WTC11 (cell line): ENCODE measurements around the gene RGSL1. TPM values are rescaled to one million over a fixed set of nuclear protein-coding genes. Genes with fewer than 3 reads are reported as not detected.

Experiments
- ATAC-seq: fragments of 200-7000 bp; cut with Tn5 transposase; 2 replicates; pipeline ENCODE4 v1.10.0; 2021; ENCODE audit warnings: mild to moderate bottlenecking, moderate library complexity
- CTCF ChIA-PET: fragments of 300-600 bp; sonication (Branson Sonifier 250); formaldehyde crosslinking; loops from one replicate; lab custom pipeline; 2021; ENCODE audit warnings: antibody characterized with exemption; lab: Charles Lee
- POLR2A ChIA-PET: fragments of 350-600 bp; sonication (Branson Sonifier 250); formaldehyde crosslinking; loops from one replicate; lab custom pipeline; 2021; ENCODE audit warnings: antibody characterized with exemption; lab: Charles Lee
- DNase-seq: peaks from one replicate; pipeline ENCODE4 v3.0.0; 2021; ENCODE audit warnings: low spot score
- H3K27ac Mint-ChIP-seq: 2 replicates; pipeline ENCODE4 v1.8.0; 2021; ENCODE audit warnings: mixed read lengths
- H3K27me3 Mint-ChIP-seq: 2 replicates; pipeline ENCODE4 v1.8.0; 2021; ENCODE audit warnings: low read depth, mild to moderate bottlenecking, moderate library complexity, mixed read lengths
- H3K36me3 Mint-ChIP-seq: 2 replicates; pipeline ENCODE4 v1.8.0; 2021; ENCODE audit warnings: mixed read lengths
- H3K4me1 Mint-ChIP-seq: 2 replicates; pipeline ENCODE4 v1.8.0; 2022; ENCODE audit warnings: mixed read lengths
- H3K4me3 Mint-ChIP-seq: 2 replicates; pipeline ENCODE4 v1.8.0; 2021; ENCODE audit warnings: mild to moderate bottlenecking, moderate library complexity, mixed read lengths
- H3K9me3 Mint-ChIP-seq: 2 replicates; pipeline ENCODE4 v1.8.0; 2021; ENCODE audit warnings: mixed read lengths
- ARID4B ChIP-seq: sonication (generic); formaldehyde crosslinking; IDR thresholded peaks from 2 replicates; pipeline ENCODE4 v1.8.0; 2023; ENCODE audit warnings: missing genetic modification reagents, mild to moderate bottlenecking, borderline replicate concordance
- CBFB ChIP-seq: sonication (generic); formaldehyde crosslinking; IDR thresholded peaks from 2 replicates; pipeline ENCODE4 v1.8.1; 2022; ENCODE audit warnings: mild to moderate bottlenecking, low read depth, missing genetic modification reagents
- ETV6 ChIP-seq: sonication (generic); formaldehyde crosslinking; IDR thresholded peaks from 2 replicates; pipeline ENCODE4 v1.8.1; 2022; ENCODE audit warnings: mild to moderate bottlenecking, missing genetic modification reagents
- FOXJ3 ChIP-seq: sonication (generic); formaldehyde crosslinking; IDR thresholded peaks from 2 replicates; pipeline ENCODE4 v1.9.0; 2021; ENCODE audit warnings: missing genetic modification reagents, mild to moderate bottlenecking, borderline replicate concordance
- HMGA2 ChIP-seq: fragments of 250-450 bp; sonication (Bioruptor Pico); IDR thresholded peaks from 2 replicates; pipeline ENCODE4 v1.4.0; 2021; ENCODE audit warnings: mild to moderate bottlenecking, moderate library complexity
- IRF1 ChIP-seq: sonication (generic); formaldehyde crosslinking; IDR thresholded peaks from 2 replicates; pipeline ENCODE4 v1.8.0; 2023; ENCODE audit warnings: missing genetic modification reagents
- JAZF1 ChIP-seq: fragments of 250-450 bp; sonication (Bioruptor Pico); IDR thresholded peaks from 2 replicates; pipeline ENCODE4 v1.9.0; 2021; ENCODE audit warnings: moderate library complexity, mild to moderate bottlenecking, inconsistent platforms
- MAX ChIP-seq: sonication (generic); formaldehyde crosslinking; IDR thresholded peaks from 2 replicates; pipeline ENCODE4 v1.8.0; 2022; ENCODE audit warnings: mild to moderate bottlenecking, missing genetic modification reagents
- MXD4 ChIP-seq: fragments of 250-450 bp; sonication (Bioruptor Pico); IDR thresholded peaks from 2 replicates; pipeline ENCODE4 v1.8.0; 2021; ENCODE audit warnings: mild to moderate bottlenecking, moderate library complexity, borderline replicate concordance
- MYBL2 ChIP-seq: sonication (generic); formaldehyde crosslinking; IDR thresholded peaks from 2 replicates; pipeline ENCODE4 v1.8.1; 2023; ENCODE audit warnings: mild to moderate bottlenecking, moderate library complexity, missing genetic modification reagents
- PRDM15 ChIP-seq: sonication (generic); formaldehyde crosslinking; IDR thresholded peaks from 2 replicates; pipeline ENCODE4 v1.8.0; 2022; ENCODE audit warnings: missing genetic modification reagents
- ZNF281 ChIP-seq: sonication (generic); formaldehyde crosslinking; IDR thresholded peaks from 2 replicates; pipeline ENCODE4 v1.8.0; 2023; ENCODE audit warnings: mild to moderate bottlenecking, missing genetic modification reagents
- ZNF317 ChIP-seq: sonication (generic); formaldehyde crosslinking; IDR thresholded peaks from 2 replicates; pipeline ENCODE4 v1.8.1; 2023; ENCODE audit warnings: low read depth, mild to moderate bottlenecking, moderate library complexity, missing genetic modification reagents, borderline replicate concordance
- ZNF396 ChIP-seq: fragments of 250-450 bp; sonication (Bioruptor Pico); IDR thresholded peaks from 2 replicates; pipeline ENCODE4 v1.8.0; 2021; ENCODE audit warnings: mild to moderate bottlenecking, moderate library complexity, borderline replicate concordance
- ZNF532 ChIP-seq: fragments of 250-450 bp; sonication (Bioruptor Pico); IDR thresholded peaks from 2 replicates; pipeline ENCODE4 v1.9.0; 2021; ENCODE audit warnings: mild to moderate bottlenecking, borderline replicate concordance
- total RNA-seq: library from RNA; stranded (reverse); gene quantifications from 3 replicates; pipeline ENCODE4 v1.2.3, GENCODE V29; 2021

Gene RGSL1
- total RNA-seq, 1 experiment from 2014 or later: not detected

- TF ChIP-seq IRF1 (no peak), HMGA2 (CRISPR knock-in tag) (no peak), MXD4 (CRISPR knock-in tag) (no peak), PRDM15 (CRISPR knock-in tag) (no peak), ARID4B (CRISPR knock-in tag) (no peak)
These were observed 18.7 kb upstream of the RGSL1 start (continued) for GRCh38 chr1:182431278-182431677.

- Mint-ChIP-seq H3K27me3 (no peaks in the 10 kb centered on the region; the same call in 1 of the 2 replicates), H3K27ac (no peak overlapping the region), H3K36me3 (peaks cover 8% of the 10 kb centered on the region), H3K4me1 (no peaks in the 10 kb centered on the region; the same call in 1 of the 2 replicates), H3K4me3 (no peak overlapping the region), H3K9me3 (peaks cover 14% of the 10 kb centered on the region)
- no peak for ATAC-seq
- CTCF ChIA-PET: interaction anchor here (1.5 kb wide), 1 partner anchor 162 kb away, joined by 4 read pairs; no protein-coding TSS in a partner anchor
- no peak for DNase-seq
- no peak for TF ChIP-seq FOXJ3
- no peak for TF ChIP-seq ZNF281 (CRISPR knock-in tag)
- no peak for TF ChIP-seq ZNF317 (CRISPR knock-in tag)
- no peak for TF ChIP-seq MAX (CRISPR knock-in tag)
- no peak for TF ChIP-seq MYBL2 (CRISPR knock-in tag)
- no peak for TF ChIP-seq HMGA2 (CRISPR knock-in tag)
- no peak for TF ChIP-seq ZNF532
- no peak for TF ChIP-seq CBFB (CRISPR knock-in tag)
- no peak for TF ChIP-seq ZNF396 (CRISPR knock-in tag)
- no peak for TF ChIP-seq ETV6
- no peak for TF ChIP-seq JAZF1 (CRISPR knock-in tag)
- POLR2A ChIA-PET: no interaction called here
These were observed 16.4 kb upstream of the RGSL1 start for GRCh38 chr1:182433580-182433979.
